ENCODE measurements around the gene MICU2. TPM values are rescaled to one million over a fixed set of nuclear protein-coding genes. Genes with fewer than 3 reads are reported as not detected.

The MICU2 gene
- total RNA-seq, 1 donor from 2014 or later: 35.7 TPM

DNA sequence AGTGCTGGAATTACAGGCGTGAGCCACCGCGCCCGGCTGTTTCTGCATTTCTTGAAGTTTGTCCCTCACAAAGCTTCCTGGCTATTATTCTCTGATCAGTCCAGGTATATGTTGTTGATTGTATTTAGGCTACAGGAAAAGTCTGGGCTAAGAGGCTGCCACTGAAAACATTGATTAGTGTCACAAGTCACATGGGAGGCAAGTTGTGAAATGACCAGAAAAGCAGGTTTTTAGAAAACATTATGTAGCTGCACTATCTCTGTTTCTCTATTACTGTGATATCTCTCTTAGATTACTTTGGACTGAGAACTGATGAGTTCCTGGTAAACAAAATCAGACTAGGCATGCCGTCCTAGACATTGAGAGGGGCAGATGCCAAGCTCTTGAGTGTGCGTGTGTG lies 128.9 kb downstream of the MICU2 start:
- DNase-seq (ENCODE audit: extremely low spot score, unreplicated experiment): no peak
- Mint-ChIP-seq H3K9me3 (no peaks in the 10 kb centered on the region), H3K27ac (peak overlapping the region; percentile 91), H3K4me1 (ENCODE audit: unreplicated experiment) (peaks cover 7% of the 10 kb centered on the region), H3K4me3 (peak overlapping the region; percentile 83), H3K27me3 (no peaks in the 10 kb centered on the region), H3K36me3 (no peaks in the 10 kb centered on the region)
- TF ChIP-seq, protein P1, sequence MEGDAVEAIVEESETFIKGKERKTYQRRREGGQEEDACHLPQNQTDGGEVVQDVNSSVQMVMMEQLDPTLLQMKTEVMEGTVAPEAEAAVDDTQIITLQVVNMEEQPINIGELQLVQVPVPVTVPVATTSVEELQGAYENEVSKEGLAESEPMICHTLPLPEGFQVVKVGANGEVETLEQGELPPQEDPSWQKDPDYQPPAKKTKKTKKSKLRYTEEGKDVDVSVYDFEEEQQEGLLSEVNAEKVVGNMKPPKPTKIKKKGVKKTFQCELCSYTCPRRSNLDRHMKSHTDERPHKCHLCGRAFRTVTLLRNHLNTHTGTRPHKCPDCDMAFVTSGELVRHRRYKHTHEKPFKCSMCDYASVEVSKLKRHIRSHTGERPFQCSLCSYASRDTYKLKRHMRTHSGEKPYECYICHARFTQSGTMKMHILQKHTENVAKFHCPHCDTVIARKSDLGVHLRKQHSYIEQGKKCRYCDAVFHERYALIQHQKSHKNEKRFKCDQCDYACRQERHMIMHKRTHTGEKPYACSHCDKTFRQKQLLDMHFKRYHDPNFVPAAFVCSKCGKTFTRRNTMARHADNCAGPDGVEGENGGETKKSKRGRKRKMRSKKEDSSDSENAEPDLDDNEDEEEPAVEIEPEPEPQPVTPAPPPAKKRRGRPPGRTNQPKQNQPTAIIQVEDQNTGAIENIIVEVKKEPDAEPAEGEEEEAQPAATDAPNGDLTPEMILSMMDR (conservative IDR thresholded peaks at IDR 0.05): no peak

DNA sequence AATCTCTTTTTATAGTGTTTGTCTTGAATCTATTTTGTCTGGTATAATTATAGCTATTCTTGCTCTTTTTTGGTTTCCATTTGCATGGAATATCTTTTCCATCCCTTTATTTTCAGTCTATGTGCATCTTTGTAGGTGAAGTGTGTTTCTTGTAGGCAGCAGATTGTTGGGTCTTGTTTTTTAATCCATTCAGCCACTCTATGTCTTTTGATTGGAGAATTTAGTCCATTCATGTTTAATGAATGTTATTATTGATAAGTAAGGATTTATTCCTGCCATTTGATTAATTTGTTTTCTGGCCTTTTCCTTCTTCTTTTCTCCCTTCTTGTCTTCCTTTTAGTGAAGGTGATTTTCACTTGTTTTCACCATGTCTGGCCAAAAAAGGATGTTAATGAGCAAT lies 133.2 kb downstream of the MICU2 start:
- H3K4me3 Mint-ChIP-seq: no peak overlapping the region
- DNase-seq (ENCODE audit: extremely low spot score, unreplicated experiment): no peak
- H3K4me1 Mint-ChIP-seq (ENCODE audit: unreplicated experiment): peaks cover 6% of the 10 kb centered on the region
- H3K36me3 Mint-ChIP-seq: no peaks in the 10 kb centered on the region
- TF ChIP-seq, protein P1 (conservative IDR thresholded peaks at IDR 0.05): no peak
- H3K27ac Mint-ChIP-seq: no peak overlapping the region
- H3K9me3 Mint-ChIP-seq: no peaks in the 10 kb centered on the region
- no peaks in the 10 kb centered on the region for H3K27me3 Mint-ChIP-seq

DNA sequence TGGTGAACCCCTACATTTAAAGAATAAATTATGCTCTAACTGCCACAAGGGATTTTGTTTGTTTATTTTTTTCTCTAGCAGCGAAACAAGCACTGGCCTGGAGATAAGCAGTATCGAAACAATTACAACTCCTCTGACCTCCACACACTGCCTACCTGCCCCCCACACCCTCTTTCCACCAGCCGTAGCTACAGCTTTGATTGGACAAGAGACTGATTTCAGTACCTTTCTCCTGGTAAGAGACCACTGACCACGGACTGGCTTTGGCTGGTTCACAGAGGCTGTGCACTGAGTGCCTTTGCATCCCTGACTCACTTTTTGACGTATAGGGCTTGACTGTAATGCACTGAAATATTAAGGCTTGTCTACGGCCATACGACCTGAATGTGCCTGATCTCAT lies 137.4 kb downstream of the MICU2 start:
- no peaks in the 10 kb centered on the region for H3K9me3 Mint-ChIP-seq
- H3K27me3 Mint-ChIP-seq: no peaks in the 10 kb centered on the region

DNA sequence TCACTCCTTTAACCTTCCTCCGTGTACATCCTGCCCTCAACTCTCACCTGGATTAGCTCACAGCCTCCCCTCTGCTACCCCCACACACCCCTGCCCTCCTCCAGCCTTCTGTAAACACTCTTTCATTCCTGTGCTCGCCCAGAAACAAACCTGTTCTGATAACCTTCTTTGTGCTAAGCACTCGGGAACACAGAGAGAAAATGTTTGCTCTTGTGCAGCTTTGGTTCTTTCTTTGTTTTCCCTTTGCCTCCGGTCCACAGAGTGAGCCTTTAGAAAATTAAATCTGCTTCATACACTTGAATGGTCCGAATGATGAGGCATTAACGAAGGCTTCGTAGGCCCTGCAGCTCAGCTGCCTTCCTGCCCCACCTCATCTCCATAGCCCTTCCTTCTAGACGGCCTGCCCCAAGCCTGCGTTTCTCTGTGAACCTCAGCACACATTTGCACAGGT lies 138.2 kb downstream of the MICU2 start:
- H3K27me3 Mint-ChIP-seq: no peaks in the 10 kb centered on the region
- H3K4me3 Mint-ChIP-seq: peak overlapping the region; percentile 63

More for the DNA sequence above, 137.4 kb downstream of the MICU2 start:
- TF ChIP-seq, protein P1 (conservative IDR thresholded peaks at IDR 0.05): no peak
- Mint-ChIP-seq H3K36me3 (no peaks in the 10 kb centered on the region), H3K4me1 (ENCODE audit: unreplicated experiment) (peaks cover 13% of the 10 kb centered on the region), H3K4me3 (peak overlapping the region; percentile 63), H3K27ac (peak overlapping the region; percentile 87)
- no peak for DNase-seq (ENCODE audit: extremely low spot score, unreplicated experiment)

DNA sequence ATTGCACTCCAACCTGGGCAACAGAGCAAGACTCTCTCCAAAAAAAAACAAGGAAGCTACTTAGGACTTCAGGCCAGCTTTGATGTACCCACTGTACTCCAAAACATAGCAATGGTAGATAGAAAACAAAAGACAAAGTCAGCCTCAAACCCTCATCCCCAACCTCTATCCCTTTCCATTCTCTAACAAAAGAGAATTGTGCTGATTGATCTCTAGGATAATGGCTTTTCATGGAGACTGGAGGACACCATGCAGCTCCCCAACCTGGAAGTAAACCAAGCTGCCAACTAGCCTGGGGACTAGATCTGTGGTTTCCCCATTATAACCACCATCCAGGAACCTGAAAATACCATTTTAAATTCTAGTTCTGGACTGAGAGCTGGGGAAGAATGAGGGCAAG lies 140.5 kb downstream of the MICU2 start:
- no peaks in the 10 kb centered on the region for H3K36me3 Mint-ChIP-seq
- H3K27me3 Mint-ChIP-seq: no peaks in the 10 kb centered on the region
- TF ChIP-seq, protein P1 (conservative IDR thresholded peaks at IDR 0.05): no peak
- DNase-seq (ENCODE audit: extremely low spot score, unreplicated experiment): no peak
- peaks cover 6% of the 10 kb centered on the region for H3K9me3 Mint-ChIP-seq
- H3K27ac Mint-ChIP-seq: no peak overlapping the region
- H3K4me3 Mint-ChIP-seq: no peak overlapping the region
- H3K4me1 Mint-ChIP-seq (ENCODE audit: unreplicated experiment): peaks cover 13% of the 10 kb centered on the region

More for the DNA sequence above, 138.2 kb downstream of the MICU2 start:
- peaks cover 13% of the 10 kb centered on the region for H3K4me1 Mint-ChIP-seq (ENCODE audit: unreplicated experiment)
- peaks cover under 1% of the 10 kb centered on the region for H3K9me3 Mint-ChIP-seq
- no peak for DNase-seq (ENCODE audit: extremely low spot score, unreplicated experiment)
- TF ChIP-seq, protein P1 (conservative IDR thresholded peaks at IDR 0.05): no peak
- H3K36me3 Mint-ChIP-seq: no peaks in the 10 kb centered on the region
- peak overlapping the region; percentile 87 for H3K27ac Mint-ChIP-seq

DNA sequence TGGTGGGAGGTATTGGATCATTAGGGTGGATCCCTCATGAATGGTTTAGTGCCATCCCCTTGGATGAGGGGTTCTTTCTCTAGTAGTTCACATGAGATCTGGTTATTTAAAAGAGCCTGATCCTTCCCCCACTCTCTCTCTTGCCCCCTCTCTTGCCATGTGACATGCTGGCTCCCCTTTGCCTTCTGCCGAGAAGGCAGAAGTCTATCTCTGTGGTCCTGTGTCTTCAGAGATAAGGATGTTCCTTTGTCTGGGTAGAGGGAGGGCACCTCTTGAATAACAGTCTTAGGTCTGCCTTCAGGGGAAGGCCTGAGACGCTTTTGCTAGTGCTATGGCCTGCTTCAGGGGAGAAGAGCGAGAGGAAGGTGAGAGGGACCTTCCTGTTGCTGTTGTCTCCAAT lies 142.8 kb downstream of the MICU2 start:
- H3K9me3 Mint-ChIP-seq: peaks cover 6% of the 10 kb centered on the region
- peaks cover 27% of the 10 kb centered on the region for H3K4me1 Mint-ChIP-seq (ENCODE audit: unreplicated experiment)
- TF ChIP-seq, protein P1 (conservative IDR thresholded peaks at IDR 0.05): no peak
- peaks cover 6% of the 10 kb centered on the region for H3K36me3 Mint-ChIP-seq
- H3K27ac Mint-ChIP-seq: peak overlapping the region; percentile 79
- DNase-seq (ENCODE audit: extremely low spot score, unreplicated experiment): no peak
- H3K4me3 Mint-ChIP-seq: peak overlapping the region; percentile 81
- no peaks in the 10 kb centered on the region for H3K27me3 Mint-ChIP-seq

Measured in type B pancreatic cell (in vitro differentiated cells).